IMR-90 (cell line): ENCODE data around the gene OR1S1. TPM values are rescaled to one million over a fixed set of nuclear protein-coding genes. Genes with fewer than 3 reads are reported as not detected.

Experiments
- ATAC-seq: fragments of 200-7000 bp; cut with Tn5 transposase; 2 replicates; pipeline ENCODE4 v1.9.1; 2020; ENCODE audit warnings: low read depth, mild to moderate bottlenecking, moderate library complexity
- BruUV-seq: library from RNA; stranded (reverse); fragments of 400-500 nt; replicated peaks from 2 replicates; lab custom pipeline; 2021; lab: Mats Ljungman, UMichigan
- CTCF ChIA-PET: fragments of 300-600 bp; formaldehyde crosslinking; extraction: SDS; loops from one replicate; lab custom pipeline; 2021; ENCODE audit warnings: antibody characterized with exemption; lab: Yijun Ruan, JAX
- POLR2A ChIA-PET: fragments of 300-600 bp; sonication (Branson Sonifier 250); formaldehyde crosslinking; loops from one replicate; lab custom pipeline; 2022; ENCODE audit warnings: antibody characterized with exemption; ENCODE audit not compliant: unreplicated experiment; lab: Charles Lee
- DNase-seq: peaks from one replicate; pipeline ENCODE4 v3.0.0; 2013
- H2AFZ ChIP-seq: replicated peaks from 2 replicates; pipeline ENCODE3; 2013; ENCODE audit warnings: low read length, mild to moderate bottlenecking; ENCODE audit not compliant: poor library complexity
- H2AK5ac ChIP-seq: 2 replicates; pipeline ENCODE4 v1.6.1; 2013; ENCODE audit warnings: low read depth, low read length, inconsistent platforms
- H2AK9ac ChIP-seq: replicated peaks from 2 replicates; pipeline ENCODE3; 2013; ENCODE audit warnings: mild to moderate bottlenecking, low read depth, low read length, moderate library complexity; ENCODE audit not compliant: poor library complexity
- H2BK120ac ChIP-seq: 2 replicates; pipeline ENCODE4 v1.6.1; 2013; ENCODE audit warnings: low read depth, low read length, inconsistent platforms
- H2BK15ac ChIP-seq: 3 replicates; pipeline ENCODE4 v1.6.1; 2013; ENCODE audit warnings: low read depth, low read length, inconsistent platforms
- H2BK20ac ChIP-seq: 2 replicates; pipeline ENCODE4 v1.6.1; 2013; ENCODE audit warnings: low read depth, mild to moderate bottlenecking, inconsistent platforms, low read length, moderate library complexity
- H2BK5ac ChIP-seq: 2 replicates; pipeline ENCODE4 v1.6.1; 2013; ENCODE audit warnings: mild to moderate bottlenecking, low read depth, low read length, inconsistent platforms; ENCODE audit not compliant: poor library complexity, severe bottlenecking
- H3K14ac ChIP-seq: replicated peaks from 2 replicates; pipeline ENCODE4 v1.6.1; 2013; ENCODE audit warnings: low read depth, low read length, inconsistent platforms
- H3K18ac ChIP-seq: 2 replicates; pipeline ENCODE4 v1.6.1; 2013; ENCODE audit warnings: low read depth, low read length, control low read depth
- H3K23ac ChIP-seq: 2 replicates; pipeline ENCODE4 v1.6.1; 2013; ENCODE audit warnings: low read depth, low read length, inconsistent platforms
- H3K27ac ChIP-seq: 2 replicates; pipeline ENCODE4 v1.5.1; 2013; ENCODE audit warnings: mild to moderate bottlenecking, control low read depth, low read length; ENCODE audit not compliant: insufficient read depth
- H3K27me3 ChIP-seq: 2 replicates; pipeline ENCODE4 v1.6.1; 2013; ENCODE audit warnings: low read length; ENCODE audit not compliant: control insufficient read depth, insufficient read depth
- H3K36me3 ChIP-seq: 2 replicates; pipeline ENCODE4 v1.6.1; 2013; ENCODE audit warnings: low read length, mixed read lengths; ENCODE audit not compliant: control insufficient read depth, insufficient read depth
- H3K4ac ChIP-seq: 2 replicates; pipeline ENCODE4 v1.6.1; 2013; ENCODE audit warnings: low read depth, low read length, inconsistent platforms
- H3K4me1 ChIP-seq: 2 replicates; pipeline ENCODE4 v1.6.1; 2013; ENCODE audit warnings: low read length, mixed read lengths; ENCODE audit not compliant: control insufficient read depth, insufficient read depth
- H3K4me2 ChIP-seq: 2 replicates; pipeline ENCODE4 v1.6.1; 2013; ENCODE audit warnings: low read depth, mild to moderate bottlenecking, control low read depth, low read length, moderate library complexity
- H3K4me3 ChIP-seq: 2 replicates; pipeline ENCODE4 v1.5.1; 2013; ENCODE audit warnings: low read depth, mild to moderate bottlenecking, control low read depth, low read length, moderate library complexity; ENCODE audit not compliant: insufficient read depth
- H3K56ac ChIP-seq: 2 replicates; pipeline ENCODE4 v1.6.1; 2013; ENCODE audit warnings: low read length, inconsistent platforms; ENCODE audit not compliant: insufficient read depth; ENCODE audit errors: extremely low read depth
- H3K79me1 ChIP-seq, 2 experiments: 2 replicates each; pipeline ENCODE4 v1.6.1; 2013; ENCODE audit warnings: low read length in 2 of 2, inconsistent platforms in 1 of 2, low read depth in 1 of 2
- H3K9ac ChIP-seq: 2 replicates; pipeline ENCODE4 v1.6.1; 2013; ENCODE audit warnings: low read depth, low read length, control low read depth
- H3K9me1 ChIP-seq: 2 replicates; pipeline ENCODE4 v1.6.1; 2013; ENCODE audit warnings: low read length, inconsistent platforms; ENCODE audit not compliant: insufficient read depth
- H3K9me3 ChIP-seq: 2 replicates; pipeline ENCODE4 v1.6.1; 2013; ENCODE audit warnings: low read length; ENCODE audit not compliant: control insufficient read depth, insufficient read depth
- H4K20me1 ChIP-seq: 2 replicates; pipeline ENCODE4 v1.6.1; 2013; ENCODE audit warnings: low read length, inconsistent platforms; ENCODE audit not compliant: insufficient read depth
- H4K5ac ChIP-seq: 2 replicates; pipeline ENCODE4 v1.6.1; 2013; ENCODE audit warnings: mild to moderate bottlenecking, low read depth, low read length, control low read depth
- H4K8ac ChIP-seq, 2 experiments: 2 replicates each; pipeline ENCODE4 v1.6.1; 2013; ENCODE audit warnings: low read depth in 2 of 2, low read length in 2 of 2, control low read depth in 1 of 2, inconsistent platforms in 1 of 2
- H4K91ac ChIP-seq: 2 replicates; pipeline ENCODE4 v1.6.1; 2013; ENCODE audit warnings: low read depth, low read length, inconsistent platforms; ENCODE audit not compliant: insufficient read depth
- BHLHE40 ChIP-seq: fragments of 150-350 bp; IDR thresholded peaks from 2 replicates; pipeline ENCODE4 v1.6.1; 2016; ENCODE audit warnings: mild to moderate bottlenecking, low read depth, low read length
- CEBPB ChIP-seq: IDR thresholded peaks from 2 replicates; pipeline ENCODE4 v1.6.1; 2012; ENCODE audit warnings: low read depth, low read length, improper control_type of control experiment
- CHD1 ChIP-seq: IDR thresholded peaks from 2 replicates; pipeline ENCODE4 v1.6.1; 2012; ENCODE audit warnings: low read depth, low read length, improper control_type of control experiment
- CTCF ChIP-seq: conservative IDR thresholded peaks from 2 replicates; pipeline ENCODE4 v1.5.1; 2012; ENCODE audit warnings: mild to moderate bottlenecking, low read depth, low read length, improper control_type of control experiment
- ELK1 ChIP-seq: fragments of 150-350 bp; IDR thresholded peaks from 2 replicates; pipeline ENCODE4 v1.6.1; 2016; ENCODE audit warnings: low read depth, mild to moderate bottlenecking, low read length, moderate library complexity, borderline replicate concordance
- FOS ChIP-seq: fragments of 150-350 bp; IDR thresholded peaks from 2 replicates; pipeline ENCODE4 v1.6.1; 2016; ENCODE audit warnings: low read depth, low read length
- MXI1 ChIP-seq: IDR thresholded peaks from 2 replicates; pipeline ENCODE4 v1.6.1; 2012; ENCODE audit warnings: low read depth, mild to moderate bottlenecking, low read length, moderate library complexity, borderline replicate concordance
- NFE2L2 ChIP-seq: fragments of 150-350 bp; IDR thresholded peaks from 2 replicates; pipeline ENCODE4 v1.6.1; 2016; ENCODE audit warnings: low read depth, mild to moderate bottlenecking, low read length
- POLR2A ChIP-seq: IDR thresholded peaks from 2 replicates; pipeline ENCODE4 v1.6.1; 2012; ENCODE audit warnings: mild to moderate bottlenecking, low read depth, low read length
- RCOR1 ChIP-seq: IDR thresholded peaks from 2 replicates; pipeline ENCODE4 v1.6.1; 2012; ENCODE audit warnings: mild to moderate bottlenecking, low read length, improper control_type of control experiment; ENCODE audit not compliant: insufficient replicate concordance
- RFX5 ChIP-seq: IDR thresholded peaks from 2 replicates; pipeline ENCODE4 v1.8.0; 2012; ENCODE audit warnings: low read depth, mild to moderate bottlenecking, low read length, moderate library complexity
- USF2 ChIP-seq: fragments of 150-350 bp; IDR thresholded peaks from 2 replicates; pipeline ENCODE4 v1.6.1; 2017; ENCODE audit warnings: mild to moderate bottlenecking, antibody characterized with exemption, low read length, low read depth
- WGBS, 2 experiments: methylation state at CpG; one replicate each; pipeline versions ENCODE4 v1.1.5 to v1.1.7; 2013; ENCODE audit warnings: missing lambda C conversion rate in 2 of 2; ENCODE audit not compliant: insufficient read length in 1 of 2; ENCODE audit errors: extremely low coverage in 2 of 2; 5-methylcytosine and 5-hydroxymethylcytosine counted together
- dilution Hi-C: fragments of 300-500 bp; cut with HindIII; formaldehyde crosslinking; loops from one replicate; pipeline ENCODE4 v1.14.3; 2018; ENCODE audit warnings: low sequenced_read_pairs; ENCODE audit not compliant: unreplicated experiment
- in situ Hi-C: fragments of 300-500 bp; cut with MboI; formaldehyde crosslinking; loops from 3 replicates; pipeline ENCODE4 v1.14.3; 2019; ENCODE audit warnings: low sequenced_read_pairs, inconsistent platforms, mixed read lengths
- intact Hi-C: fragments of 100-400 bp; cut with micrococcal nuclease; formaldehyde crosslinking; loops from 2 replicates; pipeline ENCODE4 v1.10.0; 2022
- polyA plus RNA-seq, 3 experiments: library from polyadenylated mRNA; depleted of rRNA; stranded (reverse); fragments of >200 nt; gene quantifications; 2 replicates each; pipeline ENCODE4 v1.2.3, GENCODE V29; 2012; ENCODE audit warnings: low replicate concordance in 1 of 3
- total RNA-seq: library from RNA; depleted of rRNA; stranded (reverse); fragments of >200 nt; gene quantifications from 2 replicates; pipeline ENCODE4 v1.2.3, GENCODE V29; 2012

The OR1S1 gene
- total and polyA plus RNA-seq, 2 of the 4 experiments (the other 2 are of a cell fraction) = not detected

GRCh38 chr11:58227956-58228615, 15.6 kb downstream of the OR1S1 start:
- intact Hi-C loops = no loop called here

More at GRCh38 chr11:58227956-58228615, 15.6 kb downstream of the OR1S1 start:
- Histone ChIP-seq H3K27me3 (no peaks in the 10 kb centered on the region), H3K79me1 (no peaks in the 10 kb centered on the region), H3K9ac (no peak overlapping the region), H2BK20ac (no peak overlapping the region), H3K9me1 (no peaks in the 10 kb centered on the region), H4K5ac (no peak overlapping the region), H3K56ac (no peak overlapping the region), H3K27ac (no peak overlapping the region), H3K4me3 (no peak overlapping the region), H3K4me2 (no peak overlapping the region), H3K18ac (no peak overlapping the region), H3K9me3 (peaks cover 3% of the 10 kb centered on the region; the same call in 1 of the 2 replicates), H2AK5ac (no peak overlapping the region), H3K36me3 (no peaks in the 10 kb centered on the region), H4K91ac (no peak overlapping the region), H4K20me1 (no peaks in the 10 kb centered on the region), H4K8ac (no peak overlapping the region), H3K4ac (no peak overlapping the region), H2AK9ac (no peak overlapping the region), H2BK120ac (no peak overlapping the region), H3K4me1 (no peaks in the 10 kb centered on the region), H2BK15ac (no peak overlapping the region), H3K14ac (no peak overlapping the region), H2AFZ (peak overlapping the region; percentile 63), H2BK5ac (no peak overlapping the region), H3K23ac (no peak overlapping the region)
- ChIA-PET POLR2A (no interaction called here), CTCF (no interaction called here)
- in situ Hi-C loops (no loop called here), dilution Hi-C loops (no loop called here)
- ATAC-seq = no peak
- no peak for DNase-seq
- 79% methylated on average over 22 of the region's 32 CpGs; no CpG with 5 or more reads in 1 of the 2 experiments for WGBS, 2 experiments
- no TSS peak for BruUV-seq
- no peak for TF ChIP-seq ELK1
- TF ChIP-seq USF2 = no peak
- TF ChIP-seq FOS = no peak
- no peak for TF ChIP-seq MXI1
- no peak for TF ChIP-seq RCOR1
- TF ChIP-seq CEBPB = no peak
- TF ChIP-seq NFE2L2 = no peak
- TF ChIP-seq POLR2A = no peak
- TF ChIP-seq CHD1 = no peak
- TF ChIP-seq RFX5 = no peak
- TF ChIP-seq BHLHE40 = no peak
- no peak for TF ChIP-seq CTCF
